ENCODE data around the gene FBXW11. TPM values are rescaled to one million over a fixed set of nuclear protein-coding genes. Genes with fewer than 3 reads are reported as not detected.
"Not testable (repeated sequence)": the region's sequence is repeated elsewhere in the genome, so short reads cannot be mapped to it uniquely, and the experiment has no call there.

The FBXW11 gene
- total and polyA plus RNA-seq, 8 donors = 6.0 to 43.8 (median 25.0) TPM

DNA sequence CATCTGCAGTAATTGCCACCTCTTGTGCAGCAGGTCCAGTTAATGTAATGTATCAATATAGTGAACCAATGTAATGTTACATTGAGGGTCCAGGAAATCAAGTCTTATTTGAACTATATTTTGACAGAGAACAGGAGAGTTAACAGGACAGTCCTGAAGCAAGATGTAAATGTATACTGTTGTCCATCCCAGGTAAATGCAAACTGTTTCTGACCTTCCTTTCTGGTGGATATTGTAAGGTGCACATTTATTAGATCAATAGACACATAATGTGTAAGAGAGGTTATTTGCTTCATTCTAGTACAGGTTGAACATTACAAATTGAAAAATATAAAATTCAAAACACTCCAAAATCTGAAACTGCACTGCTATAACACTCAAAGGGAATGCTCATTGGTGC is 23.4 kb upstream of the FBXW11 start:
- ATAC-seq (no peak), FAIRE-seq (no peak), DNase-seq (no peak)
- H3K9me3 ChIP-seq = no peaks in the 10 kb centered on the region
- no peak for TF ChIP-seq CTCF (IDR thresholded peaks at IDR 0.05)
- intact Hi-C loops (cut with DNase I) = no loop called here
- H3K27me3 ChIP-seq = no peaks in the 10 kb centered on the region
- no peak overlapping the region for H3K27ac ChIP-seq
- H3K4me1 ChIP-seq = no peaks in the 10 kb centered on the region
- H3K36me3 ChIP-seq = no peaks in the 10 kb centered on the region
- H3K4me3 ChIP-seq = no peak overlapping the region

- no peak overlapping the region for H3K4me3 ChIP-seq
- H3K4me1 ChIP-seq = no peaks in the 10 kb centered on the region
- no peaks in the 10 kb centered on the region for H3K36me3 ChIP-seq
- no peaks in the 10 kb centered on the region for H3K9me3 ChIP-seq
- intact Hi-C loops (cut with DNase I) = no loop called here
- no peak for TF ChIP-seq CTCF (IDR thresholded peaks at IDR 0.05)
- DNase-seq (no peak), FAIRE-seq (no peak), ATAC-seq (no peak)
- no peak overlapping the region for H3K27ac ChIP-seq
- H3K27me3 ChIP-seq = no peaks in the 10 kb centered on the region
- WGBS, 2 donors = 72 to 73% methylated on average over 4 of the region's 4 CpGs
Observed at GRCh38 chr5:172028167-172028566, 21.7 kb upstream of the FBXW11 start.

GRCh38 chr5:172020110-172020786 is 13.8 kb upstream of the FBXW11 start:
- H3K9me3 ChIP-seq; intact Hi-C loops (cut with DNase I); ATAC-seq; H3K36me3 ChIP-seq; FAIRE-seq; H3K4me1 ChIP-seq; H3K27ac ChIP-seq; H3K27me3 ChIP-seq; H3K4me3 ChIP-seq; DNase-seq: not testable (repeated sequence)
- 79 to 83% methylated on average over 10 of the region's 10 CpGs for WGBS, 2 donors

GRCh38 chr5:172015346-172015745 is 8.9 kb upstream of the FBXW11 start:
- Histone ChIP-seq H3K27ac (no peak overlapping the region), H3K36me3 (no peaks in the 10 kb centered on the region), H3K27me3 (no peaks in the 10 kb centered on the region), H3K4me3 (no peak overlapping the region), H3K4me1 (no peaks in the 10 kb centered on the region), H3K9me3 (no peaks in the 10 kb centered on the region)
- no peak for DNase-seq
- intact Hi-C loops (cut with DNase I) = no loop called here
- no peak for ATAC-seq
- 86 to 91% methylated on average over 4 of the region's 4 CpGs for WGBS, 2 donors
- TF ChIP-seq CTCF (IDR thresholded peaks at IDR 0.05) = no peak
- no peak for FAIRE-seq

DNA sequence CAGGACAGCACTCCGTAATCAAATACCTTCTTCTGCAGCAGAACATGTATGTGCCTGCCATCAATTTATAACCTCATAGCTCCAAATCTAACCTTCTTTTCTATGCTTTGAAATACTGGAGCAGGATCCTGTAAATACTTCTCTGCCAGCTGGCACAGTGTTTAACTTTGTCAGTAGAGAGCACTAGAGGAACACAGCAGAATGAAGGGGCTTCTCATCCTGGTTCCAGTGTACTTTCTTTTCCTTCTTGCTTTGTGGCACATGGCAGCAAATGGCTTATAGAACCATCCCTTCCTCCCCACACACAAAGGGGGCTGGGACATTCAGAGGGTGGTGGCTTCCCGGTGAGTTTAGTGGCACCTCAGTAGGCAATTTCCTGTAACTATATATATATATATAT is 3.8 kb upstream of the FBXW11 start:
- Histone ChIP-seq H3K27me3 (no peaks in the 10 kb centered on the region), H3K36me3 (no peaks in the 10 kb centered on the region), H3K27ac (no peak overlapping the region), H3K4me3 (no peak overlapping the region), H3K4me1 (peaks cover 0 to 5% (median 0%) of the 10 kb centered on the region in 3 donors), H3K9me3 (no peaks in the 10 kb centered on the region)
- ATAC-seq = no peak
- DNase-seq = no peak
- WGBS, 2 donors = 71 to 72% methylated on average over 2 of the region's 2 CpGs
- no peak for FAIRE-seq
- intact Hi-C loops (cut with DNase I) = no loop called here
- TF ChIP-seq CTCF (IDR thresholded peaks at IDR 0.05) = no peak
